Cardiac septum (tissue), 1 donor: ENCODE results near the gene TGFBR1. TPM values are rescaled to one million over a fixed set of nuclear protein-coding genes. Genes with fewer than 3 reads are reported as not detected.

ENCODE experiments used
- DNase-seq: peaks from one replicate; pipeline ENCODE4 v3.0.0-alpha.2; 2020; ENCODE audit warnings: low spot score
- intact Hi-C: fragments of 100-400 bp; cut with DNase I; formaldehyde crosslinking; loops from one replicate; pipeline ENCODE4 v1.14.0; 2022
- total RNA-seq: library from RNA; stranded (reverse); fragmentation: NEBNext Ultra II Directional; extraction: Animal tissue kit (Norgen Biotek cat#: 25700); gene quantifications from one replicate; pipeline ENCODE4 v1.2.1, GENCODE V29; 2021
- donor health status: DM: no; HTN: no; CAD: no.

The TGFBR1 gene
- total RNA-seq, 1 donor from 2014 or later = 21.8 TPM

- intact Hi-C loops = no loop called here
- no peak for DNase-seq
These were observed 21.4 kb downstream of the TGFBR1 start for GRCh38 chr9:99126312-99126711.

- DNase-seq = no peak
These were observed 22.6 kb downstream of the TGFBR1 start for GRCh38 chr9:99127356-99128132.

DNA sequence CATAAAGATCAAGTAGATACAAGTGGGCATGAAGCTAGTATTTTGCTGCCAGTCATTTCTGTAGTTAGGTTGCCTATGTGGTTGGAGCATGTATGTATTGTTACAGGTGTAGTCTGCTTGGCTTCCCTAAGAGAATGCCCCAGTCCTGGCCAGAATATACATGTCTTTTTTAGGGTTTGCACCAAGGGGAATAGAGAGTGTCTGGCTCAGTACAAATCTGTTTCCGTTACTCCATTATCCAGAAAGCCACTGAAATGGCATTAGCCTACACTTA, 23.2 kb downstream of the TGFBR1 start:
- intact Hi-C loops = no loop called here
- no peak for DNase-seq

More at GRCh38 chr9:99127356-99128132, 22.6 kb downstream of the TGFBR1 start:
- intact Hi-C loops = no loop called here

DNA sequence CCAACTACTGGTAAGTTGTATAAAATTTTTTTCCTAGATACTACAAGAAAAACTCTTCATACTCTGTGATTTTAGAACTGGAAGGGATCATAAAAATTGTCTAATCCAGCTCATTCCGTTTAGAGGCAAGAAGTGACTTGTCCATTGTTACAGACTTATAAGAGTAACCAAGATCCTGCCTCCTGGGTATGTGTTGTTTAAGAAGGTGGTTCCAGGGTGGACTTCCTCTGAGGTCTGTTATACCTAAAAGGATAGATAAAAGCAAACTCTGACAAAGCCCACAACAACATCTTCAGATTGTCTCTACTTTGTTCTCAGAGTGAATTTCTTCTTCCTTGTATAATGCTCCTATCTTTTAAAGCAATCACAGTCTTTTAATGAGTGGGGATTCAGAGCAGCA, 24.2 kb downstream of the TGFBR1 start:
- intact Hi-C loops = no loop called here

DNA sequence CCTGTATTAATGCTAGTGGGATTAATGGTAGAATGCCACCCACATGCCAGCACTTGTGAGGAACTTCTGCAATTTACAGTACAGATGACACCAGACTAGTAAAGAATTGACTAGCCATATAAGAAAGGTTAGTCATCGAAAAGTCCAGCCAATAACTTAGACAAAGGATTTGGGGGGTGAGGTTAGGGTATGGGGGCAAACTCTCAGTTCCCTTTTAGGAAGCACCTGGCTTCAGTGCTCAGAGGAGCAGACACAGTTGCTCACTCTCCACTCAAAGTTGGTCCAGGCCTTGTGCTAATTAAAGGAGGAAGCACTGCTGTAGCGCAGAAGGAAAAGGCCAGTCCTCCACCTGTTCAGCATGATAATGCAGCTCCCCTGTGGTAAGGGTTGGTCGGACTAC, 25.2 kb downstream of the TGFBR1 start:
- DNase-seq = no peak
- intact Hi-C loops = no loop called here

More for the DNA sequence above, 24.2 kb downstream of the TGFBR1 start:
- no peak for DNase-seq

DNA sequence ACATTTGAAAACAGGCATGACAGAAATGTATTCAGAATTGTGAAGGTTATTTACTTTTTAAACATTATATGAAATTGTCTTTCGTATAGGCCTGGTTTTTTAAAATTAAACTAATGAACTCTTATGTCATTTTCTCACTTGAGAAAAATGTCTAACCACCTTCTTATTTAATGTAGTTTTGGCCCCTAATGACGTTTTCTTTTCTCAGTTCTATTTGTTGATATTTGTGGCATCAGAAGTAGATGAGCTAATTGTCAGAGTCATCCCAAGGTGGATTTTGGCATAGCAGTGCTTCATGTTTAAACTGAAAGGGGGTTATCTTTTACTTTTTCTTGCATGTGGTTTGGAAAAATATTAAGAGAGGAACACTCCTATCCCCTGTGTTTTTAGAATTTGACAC, 28.2 kb downstream of the TGFBR1 start:
- intact Hi-C loops = no loop called here
- no peak for DNase-seq

DNA sequence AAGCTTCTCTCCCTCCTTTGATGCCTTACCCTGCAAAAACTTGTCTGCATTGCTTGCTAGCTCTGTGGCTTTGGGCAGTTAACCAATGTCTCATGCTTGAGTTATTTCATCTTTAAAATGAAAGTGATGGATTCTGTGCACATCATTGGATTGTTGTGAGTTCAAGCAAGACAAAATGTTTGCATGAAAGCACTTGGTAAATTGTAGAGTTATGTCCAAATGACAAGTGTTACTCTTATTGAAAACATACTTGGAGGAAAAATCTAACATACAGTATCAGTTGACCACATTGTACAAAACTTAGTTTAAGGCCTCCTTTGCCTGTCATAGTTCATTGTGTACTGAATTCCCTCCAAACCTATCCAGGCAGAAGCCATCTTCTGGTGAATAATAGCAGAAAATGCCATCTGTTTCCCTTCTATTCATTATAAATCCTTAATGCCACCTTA, 30.0 kb downstream of the TGFBR1 start:
- DNase-seq = no peak
- intact Hi-C loops = no loop called here

DNA sequence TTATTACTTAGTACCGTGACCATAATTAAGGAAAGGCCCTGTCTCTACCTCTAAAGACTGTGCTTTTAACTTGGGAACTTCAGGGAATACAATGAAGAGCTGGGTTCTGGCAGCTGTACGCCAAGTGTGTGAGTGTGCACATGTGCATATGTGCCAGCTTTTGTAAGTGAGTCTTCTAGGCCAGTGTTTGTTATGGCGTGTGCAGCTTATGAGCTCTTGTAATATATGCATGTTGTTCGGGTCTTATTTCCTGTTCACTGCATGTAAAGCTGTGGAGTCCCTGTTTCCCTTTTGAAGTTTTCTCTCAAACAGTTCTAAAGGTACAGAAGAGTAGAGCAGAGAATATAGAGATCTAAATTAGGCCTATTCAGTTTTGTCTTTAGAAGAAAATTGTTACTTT, 30.5 kb downstream of the TGFBR1 start:
- DNase-seq = no peak
- intact Hi-C loops = no loop called here

DNA sequence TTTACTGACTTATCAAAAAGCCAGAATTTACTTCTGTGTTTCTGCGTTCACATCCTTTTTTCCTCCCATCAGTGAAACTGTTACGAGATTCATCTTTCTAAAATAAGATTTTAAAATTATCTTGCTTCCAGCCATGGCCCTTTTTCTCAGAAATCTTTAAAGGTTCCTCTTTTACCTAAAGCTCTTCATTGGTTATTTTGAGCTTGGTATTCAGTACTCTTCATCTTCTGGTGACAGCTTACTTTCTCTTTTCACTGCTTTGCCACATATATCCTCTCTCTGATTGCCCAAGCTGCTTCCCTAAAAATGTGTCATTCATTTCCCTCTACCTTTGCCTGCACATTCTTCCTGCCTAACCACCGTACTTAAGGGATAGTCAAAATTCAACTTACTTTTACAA, 32.3 kb downstream of the TGFBR1 start:
- DNase-seq = no peak
- intact Hi-C loops = no loop called here

DNA sequence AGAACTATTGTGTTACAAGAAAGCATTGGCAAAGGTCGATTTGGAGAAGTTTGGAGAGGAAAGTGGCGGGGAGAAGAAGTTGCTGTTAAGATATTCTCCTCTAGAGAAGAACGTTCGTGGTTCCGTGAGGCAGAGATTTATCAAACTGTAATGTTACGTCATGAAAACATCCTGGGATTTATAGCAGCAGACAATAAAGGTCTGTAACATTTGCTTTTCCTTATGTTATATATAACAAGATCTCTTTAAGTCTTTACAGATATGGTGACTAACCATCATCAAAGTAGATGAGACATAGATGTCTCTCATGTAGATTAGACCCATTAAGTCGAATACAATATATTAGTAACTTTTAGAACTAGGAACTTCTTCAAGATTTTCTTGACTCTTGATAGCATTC, 33.0 kb downstream of the TGFBR1 start:
- DNase-seq = no peak
- intact Hi-C loops = no loop called here

- intact Hi-C loops = no loop called here
- no peak for DNase-seq
These were observed 33.7 kb downstream of the TGFBR1 start for GRCh38 chr9:99138424-99139284.

DNA sequence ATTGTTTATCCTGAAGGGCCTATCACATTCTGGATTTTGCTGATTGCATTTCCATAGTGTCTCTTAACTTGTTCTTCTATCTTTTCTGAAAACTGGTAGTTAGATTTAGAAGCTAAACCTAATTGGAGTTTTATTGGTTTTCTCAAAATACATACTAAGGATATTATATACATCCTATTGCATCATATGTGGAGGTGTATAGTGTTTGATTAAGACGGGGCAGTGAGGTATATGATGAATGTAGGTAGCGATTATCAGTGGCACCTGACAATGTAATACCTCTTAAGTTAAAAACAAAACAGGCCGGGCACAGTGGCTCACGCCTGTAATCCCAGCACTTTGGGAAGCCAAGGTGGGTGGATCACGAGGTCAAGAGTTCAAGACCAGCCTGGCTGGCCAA, 35.0 kb downstream of the TGFBR1 start:
- intact Hi-C loops = loop anchor here (1.0 to 5.0 kb wide), 4 partner anchors 123 to 279 kb away; no protein-coding TSS in a partner anchor
- no peak for DNase-seq

DNA sequence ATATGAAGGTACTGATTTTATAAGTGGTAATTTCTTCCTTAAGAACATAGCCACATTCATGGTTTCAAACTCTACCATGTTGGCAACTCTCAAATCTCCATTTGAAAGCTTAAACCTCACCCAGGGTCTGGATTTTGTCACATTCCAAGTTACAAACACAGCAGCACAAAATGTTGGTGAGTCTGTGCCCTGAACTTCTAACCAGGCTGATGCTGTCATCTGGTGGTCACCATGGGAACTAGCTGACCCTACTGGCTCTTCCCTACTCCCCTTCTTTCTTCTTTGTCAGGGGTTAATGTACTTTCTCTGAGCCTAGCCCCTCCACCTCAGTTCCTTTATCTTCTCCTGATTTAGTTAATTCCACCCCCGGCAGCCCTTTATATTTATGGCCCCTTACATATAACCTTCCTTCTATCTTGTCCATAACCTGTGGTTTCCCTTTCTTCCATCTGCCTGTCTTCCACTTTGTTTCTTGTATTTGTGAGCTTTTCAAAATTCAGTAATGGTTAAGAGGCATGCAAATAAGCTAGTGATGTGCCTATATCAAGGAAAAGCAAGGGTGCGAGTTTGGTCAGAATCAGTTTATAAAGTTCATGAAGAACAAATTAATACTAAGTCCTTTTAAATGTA, 35.9 kb downstream of the TGFBR1 start:
- intact Hi-C loops = loop anchor here (1.0 to 5.0 kb wide), 4 partner anchors 123 to 279 kb away; no protein-coding TSS in a partner anchor
- DNase-seq = no peak

DNA sequence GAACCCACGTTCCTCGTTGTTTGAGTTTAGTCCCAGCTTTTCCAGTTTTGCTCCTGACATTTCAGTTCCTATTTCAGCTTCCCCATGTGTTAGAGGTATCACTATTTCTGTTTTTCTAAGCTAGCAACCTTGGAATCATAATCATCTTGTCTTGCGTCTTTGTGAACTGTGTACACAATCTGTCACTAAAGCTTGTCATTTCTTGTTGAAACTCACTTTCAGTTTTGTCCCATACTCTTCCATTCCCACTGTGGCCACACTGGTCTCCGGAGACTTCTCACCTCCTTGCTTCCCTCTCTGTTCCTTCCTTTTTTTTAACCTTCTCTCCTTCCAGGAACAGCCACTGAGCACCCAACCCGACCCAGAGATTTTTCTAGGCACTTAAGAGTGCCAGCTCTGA, 36.9 kb downstream of the TGFBR1 start:
- intact Hi-C loops = loop anchor here (2.0 to 5.0 kb wide), 3 partner anchors 125 to 165 kb away; no protein-coding TSS in a partner anchor
- no peak for DNase-seq

GRCh38 chr9:99142275-99142674, 37.4 kb downstream of the TGFBR1 start:
- intact Hi-C loops = loop anchor here (5.0 kb wide), 2 partner anchors 125 to 140 kb away; no protein-coding TSS in a partner anchor

DNA sequence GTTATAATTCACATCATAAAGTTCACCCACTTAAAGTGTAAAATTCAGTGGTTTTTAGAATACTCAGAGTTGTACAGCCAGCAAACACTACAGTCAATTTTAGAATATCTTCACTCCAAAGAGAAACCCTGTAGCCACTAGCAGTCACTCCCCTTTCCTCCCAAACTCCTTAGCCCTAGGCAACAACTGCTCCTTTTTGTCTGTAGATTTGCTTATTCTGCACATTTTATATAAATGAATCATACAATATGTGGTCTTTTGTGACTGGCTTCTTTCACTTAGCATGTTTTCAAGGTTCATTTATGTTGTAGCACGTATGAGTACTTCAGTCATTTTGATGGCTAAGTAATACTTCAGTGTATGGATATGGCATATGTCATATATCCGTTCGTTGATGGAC, 38.7 kb downstream of the TGFBR1 start:
- no peak for DNase-seq
- intact Hi-C loops = loop anchor here (5.0 kb wide), 2 partner anchors 126 to 141 kb away; no protein-coding TSS in a partner anchor

More at GRCh38 chr9:99142275-99142674, 37.4 kb downstream of the TGFBR1 start:
- DNase-seq = no peak

GRCh38 chr9:99144966-99145365, 40.1 kb downstream of the TGFBR1 start:
- DNase-seq = no peak
- intact Hi-C loops = loop anchor here (5.0 kb wide), 2 partner anchors 128 to 143 kb away; no protein-coding TSS in a partner anchor

DNA sequence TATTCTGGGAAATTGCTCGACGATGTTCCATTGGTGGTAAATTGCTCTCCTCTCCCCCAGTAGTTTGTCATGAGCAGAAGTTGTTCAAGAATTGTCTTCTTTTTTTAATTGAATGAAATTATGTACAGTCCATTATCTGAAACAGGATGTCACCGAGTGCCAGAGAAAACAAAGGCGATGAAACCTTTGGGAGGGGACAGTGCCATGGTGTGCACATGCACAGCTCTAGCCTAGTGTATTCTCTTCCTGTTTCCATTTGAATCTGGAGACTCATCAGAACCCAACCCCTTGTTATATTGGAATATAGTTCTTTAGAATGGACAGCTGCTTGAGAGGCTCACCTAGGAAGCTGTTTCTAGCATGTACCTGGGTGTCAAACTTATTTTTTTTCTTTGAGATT, 41.7 kb downstream of the TGFBR1 start:
- intact Hi-C loops = no loop called here

GRCh38 chr9:99147177-99147576, 42.3 kb downstream of the TGFBR1 start:
- no peak for DNase-seq
- intact Hi-C loops = no loop called here

More for the DNA sequence above, 41.7 kb downstream of the TGFBR1 start:
- no peak for DNase-seq
